ENCODE measurements around the gene TFF2.

Gene TFF2

GRCh38 chr21:42305707-42306147, 45.1 kb downstream of the TFF2 start:
- no peak for DNase-seq (ENCODE audit: low read depth in 2 of 2)

- no peak for DNase-seq (ENCODE audit: low read depth in 2 of 2)
Measured at GRCh38 chr21:42304556-42305454, 46.0 kb downstream of the TFF2 start.

GRCh38 chr21:42303443-42303842, 47.4 kb downstream of the TFF2 start:
- DNase-seq (ENCODE audit: low read depth in 2 of 2): no peak

- no peak for DNase-seq (ENCODE audit: low read depth in 2 of 2)
Measured at GRCh38 chr21:42302794-42303193, 48.0 kb downstream of the TFF2 start.

GRCh38 chr21:42302076-42302650, 48.6 kb downstream of the TFF2 start:
- no peak for DNase-seq (ENCODE audit: low read depth in 2 of 2)

GRCh38 chr21:42301371-42302075, 49.3 kb downstream of the TFF2 start:
- DNase-seq (ENCODE audit: low read depth in 2 of 2): no peak

GRCh38 chr21:42300956-42301355, 49.8 kb downstream of the TFF2 start:
- no peak for DNase-seq (ENCODE audit: low read depth in 2 of 2)

- no peak for DNase-seq (ENCODE audit: low read depth in 2 of 2)
Measured at GRCh38 chr21:42300045-42300583, 50.7 kb downstream of the TFF2 start.

GRCh38 chr21:42299324-42300044, 51.3 kb downstream of the TFF2 start:
- no peak for DNase-seq (ENCODE audit: low read depth in 2 of 2)

GRCh38 chr21:42298657-42299056, 52.1 kb downstream of the TFF2 start:
- no peak for DNase-seq (ENCODE audit: low read depth in 2 of 2)

- no peak for DNase-seq (ENCODE audit: low read depth in 2 of 2)
Measured at GRCh38 chr21:42298237-42298636, 52.6 kb downstream of the TFF2 start.

GRCh38 chr21:42297377-42297776, 53.4 kb downstream of the TFF2 start:
- DNase-seq (ENCODE audit: low read depth in 2 of 2): no peak

GRCh38 chr21:42296501-42296900, 54.3 kb downstream of the TFF2 start:
- DNase-seq (ENCODE audit: low read depth in 2 of 2): no peak
